ENCODE measurements around the gene ARAP1.

DNA sequence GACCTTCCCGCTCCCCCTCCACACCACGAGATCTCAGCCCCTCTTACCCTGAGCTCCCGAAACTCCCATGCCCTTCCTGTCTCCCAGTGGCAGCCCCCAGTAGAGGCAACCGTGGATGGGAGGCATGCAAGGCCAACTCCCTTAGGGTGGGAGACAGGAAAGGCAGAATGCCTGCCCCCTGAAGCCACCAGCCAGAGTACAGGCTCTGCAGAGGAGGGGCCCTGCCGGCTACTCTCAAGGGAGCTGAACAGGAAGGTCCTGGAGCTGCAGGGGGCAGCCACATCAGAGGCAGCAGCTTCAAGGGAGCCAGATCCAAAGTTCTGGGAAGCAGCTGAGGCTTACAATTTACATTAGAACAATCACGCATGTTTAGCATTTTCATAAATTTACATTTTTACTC lies 116.3 kb downstream of the ARAP1 start:
- TF ChIP-seq, protein P1, sequence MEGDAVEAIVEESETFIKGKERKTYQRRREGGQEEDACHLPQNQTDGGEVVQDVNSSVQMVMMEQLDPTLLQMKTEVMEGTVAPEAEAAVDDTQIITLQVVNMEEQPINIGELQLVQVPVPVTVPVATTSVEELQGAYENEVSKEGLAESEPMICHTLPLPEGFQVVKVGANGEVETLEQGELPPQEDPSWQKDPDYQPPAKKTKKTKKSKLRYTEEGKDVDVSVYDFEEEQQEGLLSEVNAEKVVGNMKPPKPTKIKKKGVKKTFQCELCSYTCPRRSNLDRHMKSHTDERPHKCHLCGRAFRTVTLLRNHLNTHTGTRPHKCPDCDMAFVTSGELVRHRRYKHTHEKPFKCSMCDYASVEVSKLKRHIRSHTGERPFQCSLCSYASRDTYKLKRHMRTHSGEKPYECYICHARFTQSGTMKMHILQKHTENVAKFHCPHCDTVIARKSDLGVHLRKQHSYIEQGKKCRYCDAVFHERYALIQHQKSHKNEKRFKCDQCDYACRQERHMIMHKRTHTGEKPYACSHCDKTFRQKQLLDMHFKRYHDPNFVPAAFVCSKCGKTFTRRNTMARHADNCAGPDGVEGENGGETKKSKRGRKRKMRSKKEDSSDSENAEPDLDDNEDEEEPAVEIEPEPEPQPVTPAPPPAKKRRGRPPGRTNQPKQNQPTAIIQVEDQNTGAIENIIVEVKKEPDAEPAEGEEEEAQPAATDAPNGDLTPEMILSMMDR (conservative IDR thresholded peaks at IDR 0.05; ENCODE audit: low read depth, low read length), result no peak
- no peak for TF ChIP-seq EZH2 (IDR thresholded peaks at IDR 0.05; ENCODE audit: borderline replicate concordance, low read depth, low read length, poor library complexity, severe bottlenecking)

Data from A673 (cell line).